Thyroid gland (tissue), 4 donors: Measurements from ENCODE around the gene C1QTNF8. TPM values are rescaled to one million over a fixed set of nuclear protein-coding genes. Genes with fewer than 3 reads are reported as not detected.

ENCODE experiments used
- DNase-seq, 2 donors: peaks; one replicate each; pipeline ENCODE4 v3.0.0-alpha.2; 2019
- H3K27ac ChIP-seq, 3 donors: fragments of 200-600 bp; sonication (generic); 1 replicate in 2 of 3; 2 replicates in 1 of 3; pipeline ENCODE4 v1.5.1; 2016 to 2019; ENCODE audit warnings: mild to moderate bottlenecking in 1 of 3, moderate library complexity in 1 of 3
- H3K27me3 ChIP-seq: fragments of 200-600 bp; sonication (generic); one replicate; pipeline ENCODE4 v1.5.1; 2019
- H3K36me3 ChIP-seq, 2 donors: fragments of 200-600 bp; sonication (generic); one replicate each; pipeline ENCODE4 v1.5.1; 2016 to 2019
- H3K4me1 ChIP-seq, 2 donors: fragments of 200-600 bp; sonication (generic); one replicate each; pipeline ENCODE4 v1.5.1; 2017 to 2019
- H3K4me3 ChIP-seq, 3 donors: fragments of 200-600 bp; sonication (generic); replicated peaks in 1 of 3; 1 replicate in 2 of 3; 2 replicates in 1 of 3; pipeline ENCODE4 v1.5.1; 2016; ENCODE audit warnings: mild to moderate bottlenecking in 1 of 3
- H3K9me3 ChIP-seq: fragments of 200-600 bp; sonication (generic); one replicate; pipeline ENCODE4 v1.5.1; 2017
- CTCF ChIP-seq, 6 experiments: fragments of 200-600 bp in 3 of 6; fragments of 450-650 bp in 3 of 6; sonication (generic) in 3 of 6; IDR thresholded peaks; one replicate each; pipeline ENCODE4 v1.5.1; 2016 to 2019; ENCODE audit warnings: antibody characterized with exemption in 6 of 6, mild to moderate bottlenecking in 2 of 6, inconsistent platforms in 1 of 6, moderate library complexity in 1 of 6
- POLR2A ChIP-seq, 2 donors: fragments of 450-650 bp; IDR thresholded peaks; one replicate each; pipeline ENCODE4 v1.6.1; 2017; ENCODE audit warnings: antibody characterized with exemption in 2 of 2, mild to moderate bottlenecking in 2 of 2, moderate library complexity in 1 of 2
- WGBS, 2 donors: methylation state at CpG; one replicate each; pipeline ENCODE4 v1.1.5; 2017; 5-methylcytosine and 5-hydroxymethylcytosine counted together
- intact Hi-C: fragments of 100-400 bp; cut with DNase I; formaldehyde crosslinking; loops from one replicate; pipeline ENCODE4 v1.15.1; 2023
- total RNA-seq, 4 donors: library from RNA; depleted of rRNA; stranded (reverse); fragments of >200 nt; gene quantifications; one replicate each; pipeline ENCODE4 v1.2.3, GENCODE V29; 2016

C1QTNF8 gene
- total RNA-seq, 4 donors from 2014 or later, result not detected

- Histone ChIP-seq H3K27me3 (peaks cover 13% of the 10 kb centered on the region), H3K4me1 (no peaks in the 10 kb centered on the region), H3K4me3 (no peak overlapping the region), H3K36me3 (no peaks in the 10 kb centered on the region), H3K9me3 (no peaks in the 10 kb centered on the region), H3K27ac (no peak overlapping the region)
- intact Hi-C loops, result no loop called here
- TF ChIP-seq CTCF (IDR thresholded peaks at IDR 0.05) (no peak), POLR2A (IDR thresholded peaks at IDR 0.05) (no peak)
- 56 to 61% methylated on average over 20 to 23 of the region's 24 CpGs for WGBS, 2 donors
- DNase-seq, result no peak
Observed at GRCh38 chr16:1066584-1067172, 29.4 kb downstream of the C1QTNF8 start.

- TF ChIP-seq CTCF (IDR thresholded peaks at IDR 0.05) (no peak), POLR2A (IDR thresholded peaks at IDR 0.05) (no peak)
- Histone ChIP-seq H3K27me3 (peaks cover 3% of the 10 kb centered on the region), H3K4me3 (no peak overlapping the region), H3K4me1 (no peaks in the 10 kb centered on the region), H3K36me3 (no peaks in the 10 kb centered on the region), H3K9me3 (no peaks in the 10 kb centered on the region), H3K27ac (no peak overlapping the region)
- intact Hi-C loops, result no loop called here
- no peak for DNase-seq
- 43 to 52% methylated on average over 12 to 21 of the region's 55 CpGs for WGBS, 2 donors
Observed at GRCh38 chr16:1065469-1066128, 30.4 kb downstream of the C1QTNF8 start.

- Histone ChIP-seq H3K9me3 (no peaks in the 10 kb centered on the region), H3K27me3 (peaks cover 3% of the 10 kb centered on the region), H3K4me3 (no peak overlapping the region), H3K4me1 (no peaks in the 10 kb centered on the region), H3K27ac (no peak overlapping the region), H3K36me3 (no peaks in the 10 kb centered on the region)
- intact Hi-C loops, result no loop called here
- WGBS, 2 donors, result 71 to 75% methylated on average over 16 to 21 of the region's 21 CpGs
- no peak for DNase-seq
- TF ChIP-seq POLR2A (IDR thresholded peaks at IDR 0.05) (no peak), CTCF (IDR thresholded peaks at IDR 0.05) (no peak)
Observed at GRCh38 chr16:1063728-1064127, 32.3 kb downstream of the C1QTNF8 start.

GRCh38 chr16:1062895-1063294 lies 33.1 kb downstream of the C1QTNF8 start:
- no peak for TF ChIP-seq CTCF (IDR thresholded peaks at IDR 0.05)
- no peak for TF ChIP-seq POLR2A (IDR thresholded peaks at IDR 0.05)
- Histone ChIP-seq H3K4me1 (no peaks in the 10 kb centered on the region), H3K27me3 (peaks cover 3% of the 10 kb centered on the region), H3K36me3 (no peaks in the 10 kb centered on the region), H3K27ac (no peak overlapping the region), H3K4me3 (no peak overlapping the region), H3K9me3 (no peaks in the 10 kb centered on the region)
- no peak for DNase-seq
- WGBS, 2 donors, result 67% methylated on average over 6 to 7 of the region's 20 CpGs
- intact Hi-C loops, result no loop called here

- DNase-seq, result no peak
- intact Hi-C loops, result no loop called here
- H3K27ac ChIP-seq, result no peak overlapping the region
- no peaks in the 10 kb centered on the region for H3K4me1 ChIP-seq
- H3K9me3 ChIP-seq, result no peaks in the 10 kb centered on the region
- peaks cover 10% of the 10 kb centered on the region for H3K27me3 ChIP-seq
- H3K36me3 ChIP-seq, result no peaks in the 10 kb centered on the region
- no peak overlapping the region for H3K4me3 ChIP-seq
- TF ChIP-seq POLR2A (IDR thresholded peaks at IDR 0.05) (no peak), CTCF (IDR thresholded peaks at IDR 0.05) (no peak)
- WGBS, 2 donors, result 84 to 86% methylated on average over 34 to 39 of the region's 43 CpGs
Observed at GRCh38 chr16:1061769-1062505, 34.1 kb downstream of the C1QTNF8 start.
